Measurements from ENCODE around the gene NPIPA1.
"Not testable (repeated sequence)": the region's sequence is repeated elsewhere in the genome, so short reads cannot be mapped to it uniquely, and the experiment has no call there.

DNA sequence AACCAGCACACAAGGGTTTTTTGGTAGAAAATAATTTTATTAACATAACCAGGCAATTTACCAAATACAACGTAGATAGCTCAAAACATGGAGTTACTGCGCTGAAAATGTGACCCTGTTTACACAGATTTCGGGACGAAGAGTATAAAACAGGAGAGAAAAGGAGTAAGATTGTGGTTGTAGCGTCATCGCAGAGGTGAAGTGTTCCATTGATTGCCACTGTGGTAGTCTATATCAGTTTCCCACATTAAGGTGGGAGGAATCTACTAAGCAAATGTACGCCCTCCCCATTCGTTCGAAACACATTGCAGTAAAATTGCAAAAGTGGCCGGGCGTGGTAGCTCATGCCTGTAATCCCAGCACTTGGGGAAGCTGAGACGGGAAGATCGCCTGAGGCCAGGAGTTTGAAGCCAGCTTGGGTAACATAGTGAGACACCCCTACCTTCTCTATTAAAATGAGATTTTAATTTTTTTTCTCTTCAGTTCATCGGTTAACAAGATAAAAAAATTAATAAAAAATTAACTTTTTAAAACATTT, 36.6 kb downstream of the NPIPA1 start:
- TF ChIP-seq, protein P1, sequence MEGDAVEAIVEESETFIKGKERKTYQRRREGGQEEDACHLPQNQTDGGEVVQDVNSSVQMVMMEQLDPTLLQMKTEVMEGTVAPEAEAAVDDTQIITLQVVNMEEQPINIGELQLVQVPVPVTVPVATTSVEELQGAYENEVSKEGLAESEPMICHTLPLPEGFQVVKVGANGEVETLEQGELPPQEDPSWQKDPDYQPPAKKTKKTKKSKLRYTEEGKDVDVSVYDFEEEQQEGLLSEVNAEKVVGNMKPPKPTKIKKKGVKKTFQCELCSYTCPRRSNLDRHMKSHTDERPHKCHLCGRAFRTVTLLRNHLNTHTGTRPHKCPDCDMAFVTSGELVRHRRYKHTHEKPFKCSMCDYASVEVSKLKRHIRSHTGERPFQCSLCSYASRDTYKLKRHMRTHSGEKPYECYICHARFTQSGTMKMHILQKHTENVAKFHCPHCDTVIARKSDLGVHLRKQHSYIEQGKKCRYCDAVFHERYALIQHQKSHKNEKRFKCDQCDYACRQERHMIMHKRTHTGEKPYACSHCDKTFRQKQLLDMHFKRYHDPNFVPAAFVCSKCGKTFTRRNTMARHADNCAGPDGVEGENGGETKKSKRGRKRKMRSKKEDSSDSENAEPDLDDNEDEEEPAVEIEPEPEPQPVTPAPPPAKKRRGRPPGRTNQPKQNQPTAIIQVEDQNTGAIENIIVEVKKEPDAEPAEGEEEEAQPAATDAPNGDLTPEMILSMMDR (IDR thresholded peaks at IDR 0.05 in 2 of 3, conservative IDR thresholded peaks at IDR 0.05 in 1 of 3; ENCODE audit: insufficient read depth in 2 of 3, low read depth in 1 of 3, low read length in 3 of 3): not testable (repeated sequence)
- TF ChIP-seq ZNF354B (CRISPR knock-in tag; IDR thresholded peaks at IDR 0.05): not testable (repeated sequence)
- TF ChIP-seq, protein P2, sequence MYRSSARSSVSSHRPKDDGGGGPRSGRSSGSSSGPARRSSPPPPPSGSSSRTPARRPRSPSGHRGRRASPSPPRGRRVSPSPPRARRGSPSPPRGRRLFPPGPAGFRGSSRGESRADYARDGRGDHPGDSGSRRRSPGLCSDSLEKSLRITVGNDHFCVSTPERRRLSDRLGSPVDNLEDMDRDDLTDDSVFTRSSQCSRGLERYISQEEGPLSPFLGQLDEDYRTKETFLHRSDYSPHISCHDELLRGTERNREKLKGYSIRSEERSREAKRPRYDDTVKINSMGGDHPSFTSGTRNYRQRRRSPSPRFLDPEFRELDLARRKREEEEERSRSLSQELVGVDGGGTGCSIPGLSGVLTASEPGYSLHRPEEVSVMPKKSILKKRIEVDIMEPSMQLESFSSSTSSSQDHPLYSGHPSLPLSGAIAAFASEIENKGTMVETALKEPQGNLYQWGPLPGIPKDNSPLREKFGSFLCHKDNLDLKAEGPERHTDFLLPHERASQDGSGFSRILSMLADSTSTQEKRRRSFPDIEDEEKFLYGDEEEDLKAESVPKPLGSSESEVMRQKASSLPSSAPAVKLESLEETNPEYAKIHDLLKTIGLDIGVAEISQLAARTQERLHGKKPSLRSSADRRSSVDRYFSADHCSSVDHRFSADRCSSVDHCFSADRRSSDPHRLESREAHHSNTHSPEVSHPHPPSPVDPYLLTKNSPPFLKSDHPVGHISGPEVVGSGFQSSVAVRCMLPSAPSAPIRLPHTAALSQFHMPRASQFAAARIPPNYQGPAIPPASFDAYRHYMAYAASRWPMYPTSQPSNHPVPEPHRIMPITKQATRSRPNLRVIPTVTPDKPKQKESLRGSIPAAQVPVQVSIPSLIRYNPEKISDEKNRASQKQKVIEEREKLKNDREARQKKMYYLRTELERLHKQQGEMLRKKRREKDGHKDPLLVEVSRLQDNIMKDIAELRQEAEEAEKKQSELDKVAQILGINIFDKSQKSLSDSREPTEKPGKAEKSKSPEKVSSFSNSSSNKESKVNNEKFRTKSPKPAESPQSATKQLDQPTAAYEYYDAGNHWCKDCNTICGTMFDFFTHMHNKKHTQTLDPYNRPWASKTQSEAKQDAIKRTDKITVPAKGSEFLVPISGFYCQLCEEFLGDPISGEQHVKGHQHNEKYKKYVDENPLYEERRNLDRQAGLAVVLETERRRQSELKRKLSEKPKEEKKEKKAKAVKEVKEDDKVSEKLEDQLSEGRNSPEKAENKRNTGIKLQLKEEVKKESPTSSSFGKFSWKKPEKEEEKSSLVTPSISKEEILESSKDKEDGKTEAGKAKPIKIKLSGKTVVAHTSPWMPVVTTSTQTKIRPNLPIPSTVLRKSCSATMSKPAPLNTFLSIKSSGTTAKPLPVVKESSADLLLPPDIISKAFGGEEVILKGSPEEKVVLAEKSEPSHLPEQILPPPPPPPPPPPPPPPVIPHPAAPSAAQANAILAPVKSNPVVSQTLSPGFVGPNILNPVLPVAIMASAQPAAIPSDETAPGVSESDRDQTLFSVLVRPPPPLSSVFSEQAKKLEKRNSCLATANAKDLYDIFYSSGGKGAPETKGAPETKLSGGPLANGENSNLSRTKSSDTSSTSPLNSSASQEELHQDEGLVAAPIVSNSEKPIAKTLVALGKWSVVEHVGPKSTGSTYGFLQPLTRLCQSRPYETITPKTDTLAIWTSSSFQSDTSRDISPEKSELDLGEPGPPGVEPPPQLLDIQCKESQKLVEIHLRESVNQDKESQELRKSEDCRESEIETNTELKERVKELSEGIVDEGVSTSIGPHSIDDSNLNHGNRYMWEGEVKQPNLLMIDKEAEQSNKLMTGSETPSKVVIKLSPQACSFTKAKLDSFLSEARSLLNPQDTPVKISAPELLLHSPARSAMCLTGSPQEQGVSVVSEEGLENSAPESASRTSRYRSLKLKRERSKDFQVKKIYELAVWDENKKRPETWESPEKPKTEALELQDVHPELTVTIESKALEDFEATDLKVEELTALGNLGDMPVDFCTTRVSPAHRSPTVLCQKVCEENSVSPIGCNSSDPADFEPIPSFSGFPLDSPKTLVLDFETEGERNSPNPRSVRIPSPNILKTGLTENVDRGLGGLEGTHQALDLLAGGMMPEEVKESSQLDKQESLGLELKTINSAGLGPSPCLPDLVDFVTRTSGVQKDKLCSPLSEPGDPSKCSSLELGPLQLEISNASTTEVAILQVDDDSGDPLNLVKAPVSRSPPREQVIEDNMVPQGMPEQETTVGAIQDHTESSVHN (IDR thresholded peaks at IDR 0.05; ENCODE audit: borderline replicate concordance in 1 of 2, low read depth in 1 of 2): not testable (repeated sequence)
